ENCODE measurements around the gene URAD.

- TF ChIP-seq EZH2phosphoT487 (IDR thresholded peaks at IDR 0.05; ENCODE audit: low read length) (no peak), CTCF (IDR thresholded peaks at IDR 0.05; ENCODE audit: low read length) (no peak)
Measured at GRCh38 chr13:27956576-27957300, 31.8 kb downstream of the URAD start.
